PC-3 (cell line): ENCODE data around the gene CTNNA3.

Experiments
- EZH2 ChIP-seq: fragments of 300-600 bp; sonication (generic); IDR thresholded peaks from one replicate; pipeline ENCODE4 v1.6.1; 2017; ENCODE audit warnings: antibody characterized with exemption, mild to moderate bottlenecking, low read length; ENCODE audit not compliant: unreplicated experiment
- TF ChIP-seq, protein P1 (sequence below): fragments of 300-600 bp; sonication (generic); conservative IDR thresholded peaks from 2 replicates; pipeline ENCODE4 v1.5.1; 2017; ENCODE audit warnings: antibody characterized with exemption, low read depth, mild to moderate bottlenecking, low read length

DNA sequence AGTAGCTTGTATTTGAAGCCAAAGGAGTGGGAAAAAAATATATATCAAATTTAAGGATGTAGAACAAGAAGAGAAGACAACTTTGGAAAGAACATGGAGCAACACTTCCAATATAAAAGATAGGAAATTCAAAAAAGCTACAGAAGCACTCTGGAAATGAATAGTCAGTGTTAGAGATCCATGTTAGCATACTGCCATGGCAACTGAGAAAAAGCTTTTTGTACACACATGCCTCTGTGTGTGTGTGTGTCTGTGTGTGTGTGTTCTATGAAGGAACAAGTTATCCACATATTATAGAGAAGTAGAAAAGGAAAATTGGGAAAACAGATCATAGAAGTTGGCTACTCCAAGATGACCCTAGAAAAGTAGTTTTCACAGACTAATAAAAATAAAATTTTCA, 673.9 kb downstream of the CTNNA3 start:
- TF ChIP-seq, protein P1, sequence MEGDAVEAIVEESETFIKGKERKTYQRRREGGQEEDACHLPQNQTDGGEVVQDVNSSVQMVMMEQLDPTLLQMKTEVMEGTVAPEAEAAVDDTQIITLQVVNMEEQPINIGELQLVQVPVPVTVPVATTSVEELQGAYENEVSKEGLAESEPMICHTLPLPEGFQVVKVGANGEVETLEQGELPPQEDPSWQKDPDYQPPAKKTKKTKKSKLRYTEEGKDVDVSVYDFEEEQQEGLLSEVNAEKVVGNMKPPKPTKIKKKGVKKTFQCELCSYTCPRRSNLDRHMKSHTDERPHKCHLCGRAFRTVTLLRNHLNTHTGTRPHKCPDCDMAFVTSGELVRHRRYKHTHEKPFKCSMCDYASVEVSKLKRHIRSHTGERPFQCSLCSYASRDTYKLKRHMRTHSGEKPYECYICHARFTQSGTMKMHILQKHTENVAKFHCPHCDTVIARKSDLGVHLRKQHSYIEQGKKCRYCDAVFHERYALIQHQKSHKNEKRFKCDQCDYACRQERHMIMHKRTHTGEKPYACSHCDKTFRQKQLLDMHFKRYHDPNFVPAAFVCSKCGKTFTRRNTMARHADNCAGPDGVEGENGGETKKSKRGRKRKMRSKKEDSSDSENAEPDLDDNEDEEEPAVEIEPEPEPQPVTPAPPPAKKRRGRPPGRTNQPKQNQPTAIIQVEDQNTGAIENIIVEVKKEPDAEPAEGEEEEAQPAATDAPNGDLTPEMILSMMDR: no peak
- no peak for TF ChIP-seq EZH2
